ENCODE data around the gene MEX3A.
A peak's percentile ranks its signal among the peaks of the same experiment; 100 is the strongest.
"Not testable (repeated sequence)": the region's sequence is repeated elsewhere in the genome, so short reads cannot be mapped to it uniquely, and the experiment has no call there.

Gene MEX3A

GRCh38 chr1:156078728-156079127 lies 3.5 kb downstream of the MEX3A start:
- DNase-seq (ENCODE audit: low read depth) = no peak

GRCh38 chr1:156077430-156077760 lies 4.9 kb downstream of the MEX3A start:
- no peak for DNase-seq (ENCODE audit: low read depth)

- DNase-seq (ENCODE audit: low read depth) = peak; percentile 33
Measured at GRCh38 chr1:156076609-156077429, 5.4 kb downstream of the MEX3A start.

- DNase-seq (ENCODE audit: low read depth) = no peak
Measured at GRCh38 chr1:156075775-156076204, 6.5 kb downstream of the MEX3A start.

GRCh38 chr1:156075162-156075561 lies 7.1 kb downstream of the MEX3A start:
- no peak for DNase-seq (ENCODE audit: low read depth)

- no peak for DNase-seq (ENCODE audit: low read depth)
Measured at GRCh38 chr1:156074661-156075060, 7.6 kb downstream of the MEX3A start.

GRCh38 chr1:156073740-156074139 lies 8.5 kb downstream of the MEX3A start:
- no peak for DNase-seq (ENCODE audit: low read depth)

GRCh38 chr1:156073110-156073687 lies 9.1 kb downstream of the MEX3A start:
- DNase-seq (ENCODE audit: low read depth) = no peak

GRCh38 chr1:156072251-156072650 lies 10.0 kb downstream of the MEX3A start:
- no peak for DNase-seq (ENCODE audit: low read depth)

- DNase-seq (ENCODE audit: low read depth) = not testable (repeated sequence)
Measured at GRCh38 chr1:156071332-156071816, 10.9 kb downstream of the MEX3A start.

GRCh38 chr1:156070548-156070947 lies 11.7 kb downstream of the MEX3A start:
- no peak for DNase-seq (ENCODE audit: low read depth)

- DNase-seq (ENCODE audit: low read depth) = no peak
Measured at GRCh38 chr1:156069490-156070455, 12.5 kb downstream of the MEX3A start.

- no peak for DNase-seq (ENCODE audit: low read depth)
Measured at GRCh38 chr1:156067262-156067661, 15.0 kb downstream of the MEX3A start.

- no peak for DNase-seq (ENCODE audit: low read depth)
Measured at GRCh38 chr1:156065871-156066270, 16.4 kb downstream of the MEX3A start.

- DNase-seq (ENCODE audit: low read depth) = no peak
Measured at GRCh38 chr1:156065212-156065611, 17.1 kb downstream of the MEX3A start.

- DNase-seq (ENCODE audit: low read depth) = no peak
Measured at GRCh38 chr1:156064615-156065014, 17.6 kb downstream of the MEX3A start.

- no peak for DNase-seq (ENCODE audit: low read depth)
Measured at GRCh38 chr1:156063997-156064285, 18.3 kb downstream of the MEX3A start.

- DNase-seq (ENCODE audit: low read depth) = no peak
Measured at GRCh38 chr1:156062189-156062588, 20.1 kb downstream of the MEX3A start.

GRCh38 chr1:156060937-156061636 lies 21.2 kb downstream of the MEX3A start, which contains the start of gene RAB25:
Gene RAB25, plus strand, starts transcription at chr1:156061160. Its CDS starts 241 bp downstream, at chr1:156061401.
- DNase-seq (ENCODE audit: low read depth) = no peak

- DNase-seq (ENCODE audit: low read depth) = no peak
Measured at GRCh38 chr1:156056326-156056849, 25.9 kb downstream of the MEX3A start.

- DNase-seq (ENCODE audit: low read depth) = no peak
Measured at GRCh38 chr1:156055281-156056048, 26.8 kb downstream of the MEX3A start.
